Gastroesophageal sphincter (tissue), 4 donors: ENCODE results near the gene PTBP3. TPM values are rescaled to one million over a fixed set of nuclear protein-coding genes. Genes with fewer than 3 reads are reported as not detected.

ENCODE experiments used
- ATAC-seq: fragments of 150-250 bp; one replicate; pipeline ENCODE4 v1.9.1; 2016; ENCODE audit warnings: mild to moderate bottlenecking, moderate library complexity
- H3K27ac ChIP-seq, 4 donors: fragments of 200-600 bp; sonication (generic) in 3 of 4; 1 replicate in 3 of 4; 2 replicates in 1 of 4; pipeline ENCODE4 v1.5.1; 2016 to 2019
- H3K27me3 ChIP-seq: fragments of 200-600 bp; sonication (generic); one replicate; pipeline ENCODE4 v1.5.1; 2019
- H3K36me3 ChIP-seq, 2 donors: fragments of 200-600 bp; sonication (generic); one replicate each; pipeline ENCODE4 v1.5.1; 2019; ENCODE audit warnings: control low read depth in 1 of 2
- H3K4me1 ChIP-seq, 3 donors: fragments of 200-600 bp; sonication (generic); 1 replicate in 2 of 3; 2 replicates in 1 of 3; pipeline ENCODE4 v1.5.1; 2016 to 2019; ENCODE audit warnings: control low read depth in 2 of 3
- H3K4me3 ChIP-seq, 2 donors: fragments of 200-600 bp; sonication (generic); one replicate each; pipeline ENCODE4 v1.5.1; 2019; ENCODE audit warnings: mild to moderate bottlenecking in 1 of 2, moderate library complexity in 1 of 2
- H3K9me3 ChIP-seq, 3 donors: fragments of 200-600 bp; sonication (generic); one replicate each; pipeline ENCODE4 v1.5.1; 2017 to 2019; ENCODE audit warnings: control low read depth in 2 of 3
- CTCF ChIP-seq, 4 experiments: fragments of 200-600 bp in 2 of 4; fragments of 450-650 bp in 2 of 4; sonication (generic) in 1 of 4; IDR thresholded peaks; one replicate each; pipeline ENCODE4 v1.5.1; 2017 to 2019; ENCODE audit warnings: antibody characterized with exemption in 4 of 4, mild to moderate bottlenecking in 2 of 4, moderate library complexity in 2 of 4
- EP300 ChIP-seq: sonication (generic); formaldehyde crosslinking; IDR thresholded peaks from one replicate; pipeline ENCODE4 v1.6.1; 2017; ENCODE audit warnings: antibody characterized with exemption, mild to moderate bottlenecking
- POLR2A ChIP-seq, 2 donors: fragments of 450-650 bp; IDR thresholded peaks; one replicate each; pipeline ENCODE4 v1.6.1; 2017; ENCODE audit warnings: antibody characterized with exemption in 2 of 2, mild to moderate bottlenecking in 2 of 2, moderate library complexity in 1 of 2
- POLR2AphosphoS5 ChIP-seq: sonication (generic); formaldehyde crosslinking; IDR thresholded peaks from one replicate; pipeline ENCODE4 v1.6.1; 2017; ENCODE audit warnings: antibody characterized with exemption
- WGBS, 2 donors: methylation state at CpG; one replicate each; pipeline ENCODE4 v1.1.5; 2018; ENCODE audit warnings: low coverage in 1 of 2; 5-methylcytosine and 5-hydroxymethylcytosine counted together
- total RNA-seq, 4 donors: library from RNA; depleted of rRNA; stranded (reverse); fragments of >200 nt; gene quantifications; one replicate each; pipeline ENCODE4 v1.1.0, GENCODE V29; 2016

The PTBP3 gene
- total RNA-seq, 4 donors from 2014 or later: 13.7 to 28.2 (median 24.6) TPM

- peaks cover 0 to 5% of the 10 kb centered on the region in 2 donors for H3K36me3 ChIP-seq
- H3K27ac ChIP-seq: no peak overlapping the region
- no peaks in the 10 kb centered on the region for H3K4me1 ChIP-seq
- H3K4me3 ChIP-seq: no peak overlapping the region
- no peak for TF ChIP-seq EP300
- TF ChIP-seq POLR2AphosphoS5: no peak
- TF ChIP-seq POLR2A (IDR thresholded peaks at IDR 0.05): no peak
- no peak for TF ChIP-seq CTCF (IDR thresholded peaks at IDR 0.05)
- ATAC-seq: no peak
- WGBS, 2 donors: 93 to 100% methylated on average over 1 to 3 of the region's 3 CpGs
- no peaks in the 10 kb centered on the region for H3K27me3 ChIP-seq
- no peaks in the 10 kb centered on the region for H3K9me3 ChIP-seq
Measured at GRCh38 chr9:112239284-112239683, 94.1 kb downstream of the PTBP3 start.

- Histone ChIP-seq H3K27me3 (no peaks in the 10 kb centered on the region), H3K4me1 (no peaks in the 10 kb centered on the region), H3K27ac (no peak overlapping the region), H3K36me3 (peaks cover 0 to 14% of the 10 kb centered on the region in 2 donors), H3K9me3 (no peaks in the 10 kb centered on the region), H3K4me3 (no peak overlapping the region)
- TF ChIP-seq CTCF (IDR thresholded peaks at IDR 0.05) (no peak), EP300 (no peak), POLR2AphosphoS5 (no peak), POLR2A (IDR thresholded peaks at IDR 0.05) (no peak)
- ATAC-seq: no peak
- 72 to 95% methylated on average over 4 of the region's 4 CpGs for WGBS, 2 donors
Measured at GRCh38 chr9:112234779-112235178, 98.6 kb downstream of the PTBP3 start.

- no peaks in the 10 kb centered on the region for H3K4me1 ChIP-seq
- peaks cover 0 to 20% of the 10 kb centered on the region in 2 donors for H3K36me3 ChIP-seq
- 100% methylated on average over 1 of the region's 1 CpG for WGBS, 2 donors
- no peaks in the 10 kb centered on the region for H3K9me3 ChIP-seq
- ATAC-seq: no peak
- no peak overlapping the region for H3K4me3 ChIP-seq
- no peak overlapping the region for H3K27ac ChIP-seq
- H3K27me3 ChIP-seq: no peaks in the 10 kb centered on the region
- TF ChIP-seq POLR2AphosphoS5 (no peak), EP300 (no peak), CTCF (IDR thresholded peaks at IDR 0.05) (no peak), POLR2A (IDR thresholded peaks at IDR 0.05) (no peak)
Measured at GRCh38 chr9:112233769-112234168, 99.7 kb downstream of the PTBP3 start.

GRCh38 chr9:112232233-112232632 is 101.2 kb downstream of the PTBP3 start:
- Histone ChIP-seq H3K36me3 (peaks cover 0 to 34% of the 10 kb centered on the region in 2 donors), H3K4me3 (no peak overlapping the region), H3K27me3 (no peaks in the 10 kb centered on the region), H3K4me1 (no peaks in the 10 kb centered on the region), H3K9me3 (no peaks in the 10 kb centered on the region), H3K27ac (no peak overlapping the region)
- no peak for TF ChIP-seq POLR2AphosphoS5
- no peak for TF ChIP-seq EP300
- no peak for TF ChIP-seq POLR2A (IDR thresholded peaks at IDR 0.05)
- TF ChIP-seq CTCF (IDR thresholded peaks at IDR 0.05): no peak
- ATAC-seq: no peak
- 80% methylated on average over 1 of the region's 1 CpG; no CpG with 5 or more reads in 1 of the 2 donors for WGBS, 2 donors

- no peak for ATAC-seq
- no peaks in the 10 kb centered on the region for H3K9me3 ChIP-seq
- TF ChIP-seq POLR2A (IDR thresholded peaks at IDR 0.05): no peak
- no peak for TF ChIP-seq EP300
- TF ChIP-seq POLR2AphosphoS5: no peak
- no peak for TF ChIP-seq CTCF (IDR thresholded peaks at IDR 0.05)
- H3K36me3 ChIP-seq: peaks cover 0 to 82% of the 10 kb centered on the region in 2 donors
- H3K4me1 ChIP-seq: no peaks in the 10 kb centered on the region
- no peak overlapping the region for H3K4me3 ChIP-seq
- H3K27ac ChIP-seq: no peak overlapping the region
- no peaks in the 10 kb centered on the region for H3K27me3 ChIP-seq
- 88 to 100% methylated on average over 3 of the region's 3 CpGs for WGBS, 2 donors
Measured at GRCh38 chr9:112226091-112226490, 107.3 kb downstream of the PTBP3 start.
